ENCODE results near the gene SGMS2.

The SGMS2 gene
- total RNA-seq = 0 to 0.39 (median 0.17) reads per million in 3 donors

- Histone ChIP-seq H3K4me1 (ENCODE audit: control insufficient read depth, insufficient read depth, low read length, poor library complexity, severe bottlenecking) (peaks cover 11% of the 10 kb centered on the region), H3K36me3 (ENCODE audit: control insufficient read depth, insufficient read depth, low read length) (no peaks in the 10 kb centered on the region), H3K9me3 (ENCODE audit: control insufficient read depth, low read length) (no peaks in the 10 kb centered on the region), H3K27me3 (replicated peaks; ENCODE audit: control insufficient read depth, insufficient read depth, low read length, poor library complexity, severe bottlenecking) (peaks cover 8% of the 10 kb centered on the region), H3K27ac (ENCODE audit: insufficient read depth, low read length, poor library complexity, severe bottlenecking) (no peak within 1 kb of the TSS), H3K4me3 (ENCODE audit: insufficient read depth, low read depth, low read length, poor library complexity, severe bottlenecking) (no peak within 1 kb of the TSS)
- DNase-seq = no peak
Measured at GRCh38 chr4:107824350-107825071, at the start of gene SGMS2. SGMS2 (plus strand) TSS chr4:107824932; CDS start chr4:107895554, 70,622 bp downstream.

- Histone ChIP-seq H3K27ac (ENCODE audit: insufficient read depth, low read length, poor library complexity, severe bottlenecking) (no peak overlapping the region), H3K4me3 (ENCODE audit: insufficient read depth, low read depth, low read length, poor library complexity, severe bottlenecking) (no peak overlapping the region), H3K4me1 (ENCODE audit: control insufficient read depth, insufficient read depth, low read length, poor library complexity, severe bottlenecking) (no peaks in the 10 kb centered on the region), H3K36me3 (ENCODE audit: control insufficient read depth, insufficient read depth, low read length) (no peaks in the 10 kb centered on the region), H3K9me3 (ENCODE audit: control insufficient read depth, low read length) (no peaks in the 10 kb centered on the region), H3K27me3 (replicated peaks; ENCODE audit: control insufficient read depth, insufficient read depth, low read length, poor library complexity, severe bottlenecking) (no peaks in the 10 kb centered on the region)
- no peak for DNase-seq
Measured at GRCh38 chr4:107777890-107778289, 46.8 kb upstream of the SGMS2 start.

GRCh38 chr4:107778784-107779530 is 45.8 kb upstream of the SGMS2 start:
- no peak overlapping the region for H3K4me3 ChIP-seq (ENCODE audit: insufficient read depth, low read depth, low read length, poor library complexity, severe bottlenecking)
- H3K27me3 ChIP-seq (replicated peaks; ENCODE audit: control insufficient read depth, insufficient read depth, low read length, poor library complexity, severe bottlenecking) = no peaks in the 10 kb centered on the region
- no peaks in the 10 kb centered on the region for H3K9me3 ChIP-seq (ENCODE audit: control insufficient read depth, low read length)
- no peaks in the 10 kb centered on the region for H3K36me3 ChIP-seq (ENCODE audit: control insufficient read depth, insufficient read depth, low read length)
- no peak overlapping the region for H3K27ac ChIP-seq (ENCODE audit: insufficient read depth, low read length, poor library complexity, severe bottlenecking)
- no peaks in the 10 kb centered on the region for H3K4me1 ChIP-seq (ENCODE audit: control insufficient read depth, insufficient read depth, low read length, poor library complexity, severe bottlenecking)
- no peak for DNase-seq

- no peaks in the 10 kb centered on the region for H3K9me3 ChIP-seq (ENCODE audit: control insufficient read depth, low read length)
- no peak overlapping the region for H3K27ac ChIP-seq (ENCODE audit: insufficient read depth, low read length, poor library complexity, severe bottlenecking)
- no peaks in the 10 kb centered on the region for H3K4me1 ChIP-seq (ENCODE audit: control insufficient read depth, insufficient read depth, low read length, poor library complexity, severe bottlenecking)
- no peaks in the 10 kb centered on the region for H3K36me3 ChIP-seq (ENCODE audit: control insufficient read depth, insufficient read depth, low read length)
- H3K27me3 ChIP-seq (replicated peaks; ENCODE audit: control insufficient read depth, insufficient read depth, low read length, poor library complexity, severe bottlenecking) = no peaks in the 10 kb centered on the region
- DNase-seq = no peak
- no peak overlapping the region for H3K4me3 ChIP-seq (ENCODE audit: insufficient read depth, low read depth, low read length, poor library complexity, severe bottlenecking)
Measured at GRCh38 chr4:107780665-107781064, 44.1 kb upstream of the SGMS2 start.

GRCh38 chr4:107791902-107792301 is 32.8 kb upstream of the SGMS2 start:
- Histone ChIP-seq H3K4me3 (ENCODE audit: insufficient read depth, low read depth, low read length, poor library complexity, severe bottlenecking) (no peak overlapping the region), H3K36me3 (ENCODE audit: control insufficient read depth, insufficient read depth, low read length) (no peaks in the 10 kb centered on the region), H3K27ac (ENCODE audit: insufficient read depth, low read length, poor library complexity, severe bottlenecking) (no peak overlapping the region), H3K9me3 (ENCODE audit: control insufficient read depth, low read length) (no peaks in the 10 kb centered on the region), H3K4me1 (ENCODE audit: control insufficient read depth, insufficient read depth, low read length, poor library complexity, severe bottlenecking) (no peaks in the 10 kb centered on the region), H3K27me3 (replicated peaks; ENCODE audit: control insufficient read depth, insufficient read depth, low read length, poor library complexity, severe bottlenecking) (no peaks in the 10 kb centered on the region)
- no peak for DNase-seq

- Histone ChIP-seq H3K27ac (ENCODE audit: insufficient read depth, low read length, poor library complexity, severe bottlenecking) (no peak overlapping the region), H3K4me3 (ENCODE audit: insufficient read depth, low read depth, low read length, poor library complexity, severe bottlenecking) (no peak overlapping the region), H3K4me1 (ENCODE audit: control insufficient read depth, insufficient read depth, low read length, poor library complexity, severe bottlenecking) (no peaks in the 10 kb centered on the region), H3K27me3 (replicated peaks; ENCODE audit: control insufficient read depth, insufficient read depth, low read length, poor library complexity, severe bottlenecking) (no peaks in the 10 kb centered on the region), H3K36me3 (ENCODE audit: control insufficient read depth, insufficient read depth, low read length) (no peaks in the 10 kb centered on the region), H3K9me3 (ENCODE audit: control insufficient read depth, low read length) (no peaks in the 10 kb centered on the region)
- no peak for DNase-seq
Measured at GRCh38 chr4:107792711-107793110, 32.0 kb upstream of the SGMS2 start.

GRCh38 chr4:107793996-107794395 is 30.7 kb upstream of the SGMS2 start:
- Histone ChIP-seq H3K4me1 (ENCODE audit: control insufficient read depth, insufficient read depth, low read length, poor library complexity, severe bottlenecking) (no peaks in the 10 kb centered on the region), H3K4me3 (ENCODE audit: insufficient read depth, low read depth, low read length, poor library complexity, severe bottlenecking) (no peak overlapping the region), H3K36me3 (ENCODE audit: control insufficient read depth, insufficient read depth, low read length) (no peaks in the 10 kb centered on the region), H3K27me3 (replicated peaks; ENCODE audit: control insufficient read depth, insufficient read depth, low read length, poor library complexity, severe bottlenecking) (no peaks in the 10 kb centered on the region), H3K27ac (ENCODE audit: insufficient read depth, low read length, poor library complexity, severe bottlenecking) (no peak overlapping the region), H3K9me3 (ENCODE audit: control insufficient read depth, low read length) (no peaks in the 10 kb centered on the region)
- DNase-seq = no peak

- DNase-seq = no peak
- Histone ChIP-seq H3K4me3 (ENCODE audit: insufficient read depth, low read depth, low read length, poor library complexity, severe bottlenecking) (no peak overlapping the region), H3K36me3 (ENCODE audit: control insufficient read depth, insufficient read depth, low read length) (no peaks in the 10 kb centered on the region), H3K27me3 (replicated peaks; ENCODE audit: control insufficient read depth, insufficient read depth, low read length, poor library complexity, severe bottlenecking) (no peaks in the 10 kb centered on the region), H3K27ac (ENCODE audit: insufficient read depth, low read length, poor library complexity, severe bottlenecking) (no peak overlapping the region), H3K9me3 (ENCODE audit: control insufficient read depth, low read length) (no peaks in the 10 kb centered on the region), H3K4me1 (ENCODE audit: control insufficient read depth, insufficient read depth, low read length, poor library complexity, severe bottlenecking) (no peaks in the 10 kb centered on the region)
Measured at GRCh38 chr4:107799669-107800450, 24.9 kb upstream of the SGMS2 start.

GRCh38 chr4:107800706-107801105 is 24.0 kb upstream of the SGMS2 start:
- H3K27me3 ChIP-seq (replicated peaks; ENCODE audit: control insufficient read depth, insufficient read depth, low read length, poor library complexity, severe bottlenecking) = no peaks in the 10 kb centered on the region
- no peak for DNase-seq
- no peak overlapping the region for H3K27ac ChIP-seq (ENCODE audit: insufficient read depth, low read length, poor library complexity, severe bottlenecking)
- no peak overlapping the region for H3K4me3 ChIP-seq (ENCODE audit: insufficient read depth, low read depth, low read length, poor library complexity, severe bottlenecking)
- no peaks in the 10 kb centered on the region for H3K36me3 ChIP-seq (ENCODE audit: control insufficient read depth, insufficient read depth, low read length)
- no peaks in the 10 kb centered on the region for H3K4me1 ChIP-seq (ENCODE audit: control insufficient read depth, insufficient read depth, low read length, poor library complexity, severe bottlenecking)
- no peaks in the 10 kb centered on the region for H3K9me3 ChIP-seq (ENCODE audit: control insufficient read depth, low read length)

Data from effector memory CD4-positive, alpha-beta T cell (primary cell).